Dermis lymphatic vessel endothelial cell (primary cell): Measurements from ENCODE around the gene LUZP1. TPM values are rescaled to one million over a fixed set of nuclear protein-coding genes. Genes with fewer than 3 reads are reported as not detected.

ENCODE experiments used
- total RNA-seq: library from RNA; depleted of rRNA; stranded (reverse); fragments of >200 nt; gene quantifications from 2 replicates; pipeline ENCODE4 v1.2.1, GENCODE V29; 2014

LUZP1 gene
- 34.2 and 42.9 TPM in 2 replicates for total RNA-seq

GRCh38 chr1:23168445-23169194, at the start of gene LUZP1:
LUZP1 (minus strand) TSS chr1:23168856.

GRCh38 chr1:23217421-23218115, 48.9 kb upstream of the LUZP1 start, which contains the start of gene HTR1D:
HTR1D (minus strand) TSS chr1:23217502; CDS start chr1:23194219, 23,283 bp downstream.

Other genes starting within 250 kb of the LUZP1 start
- not detected in 2 replicates for gene LACTBL1, start 196.0 kb downstream of the LUZP1 start, total RNA-seq
- gene TEX46, start 153.0 kb downstream of the LUZP1 start, total RNA-seq = not detected in 2 replicates
- gene KDM1A, start 149.4 kb downstream of the LUZP1 start, total RNA-seq = 67.6 and 100 TPM in 2 replicates
- under 0.01 TPM in 1 of 2 replicates, not detected in the other for gene HTR1D, start 48.6 kb upstream of the LUZP1 start, total RNA-seq
- 65.2 and 92.7 TPM in 2 replicates for gene HNRNPR, start 175.4 kb upstream of the LUZP1 start, total RNA-seq
- 15.2 and 17.4 TPM in 2 replicates for gene ZNF436, start 201.0 kb upstream of the LUZP1 start, total RNA-seq